IPS DF 4.7 (cell line): Measurements from ENCODE around the gene ZBTB20.
"Not testable (repeated sequence)": the region's sequence is repeated elsewhere in the genome, so short reads cannot be mapped to it uniquely, and the experiment has no call there.

Experiments used
- DNase-seq: peaks from one replicate; pipeline ENCODE4 v3.0.0-alpha.2; 2013; ENCODE audit warnings: low spot score; ENCODE audit errors: extremely low read depth

The ZBTB20 gene

GRCh38 chr3:114679773-114680172 lies 467.3 kb downstream of the ZBTB20 start:
- DNase-seq: not testable (repeated sequence)

DNA sequence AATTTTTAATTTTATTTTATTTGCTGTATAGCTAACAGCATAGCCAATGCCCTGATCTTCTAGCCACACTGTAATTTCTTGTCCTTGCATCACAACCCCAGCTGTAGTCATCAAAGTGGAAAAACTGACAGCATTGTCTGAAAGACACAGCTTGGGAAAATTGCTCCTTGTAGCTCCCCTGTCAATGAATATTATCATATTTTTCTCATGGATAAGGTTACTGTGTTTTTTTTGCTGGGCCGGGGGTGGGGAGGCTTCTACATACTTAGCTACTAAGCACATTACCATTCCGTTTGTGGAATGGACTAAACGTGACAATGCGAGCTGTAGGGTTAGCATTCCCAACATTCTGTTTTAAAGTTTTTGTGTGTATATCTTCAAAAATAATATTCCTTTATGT lies 472.0 kb downstream of the ZBTB20 start:
- DNase-seq: no peak

DNA sequence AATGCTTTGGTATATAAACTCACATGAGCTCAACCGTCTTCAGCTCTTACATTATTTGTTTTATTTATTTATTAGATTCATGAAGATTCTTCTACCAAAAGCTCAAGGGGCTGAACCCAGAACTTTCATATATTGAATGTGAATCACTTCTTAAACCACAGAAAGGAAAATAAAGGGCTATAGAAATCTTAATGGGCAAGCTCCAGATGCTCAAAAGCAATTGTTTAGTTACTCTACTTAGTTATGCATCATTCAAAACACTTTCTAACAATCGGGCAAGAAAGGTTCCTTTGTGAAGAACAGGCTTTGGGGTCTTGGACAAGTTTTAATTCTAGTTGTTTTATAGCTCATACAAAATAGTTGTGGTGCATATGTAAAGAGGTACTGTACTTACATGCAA lies 473.1 kb downstream of the ZBTB20 start:
- no peak for DNase-seq

DNA sequence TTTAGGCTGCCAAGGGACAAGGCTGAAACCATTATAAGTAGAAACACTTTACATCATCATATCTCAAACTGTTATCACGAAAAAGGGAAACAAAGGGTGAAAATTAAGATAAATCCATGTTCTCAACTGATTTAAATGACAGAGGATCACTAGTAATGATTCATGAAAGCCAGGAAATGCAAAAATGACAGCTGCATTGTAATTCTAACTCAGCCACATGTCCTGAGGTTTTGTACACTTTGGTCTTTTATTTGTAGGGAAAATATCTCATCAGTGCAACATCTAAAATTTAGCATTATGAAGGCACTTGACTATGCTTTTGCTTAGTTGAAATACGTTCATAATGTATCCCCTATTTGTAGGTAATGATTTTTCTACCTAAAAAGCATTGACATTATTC lies 473.6 kb downstream of the ZBTB20 start:
- no peak for DNase-seq

- DNase-seq: no peak
Observed at GRCh38 chr3:114672692-114673447, 474.2 kb downstream of the ZBTB20 start.

DNA sequence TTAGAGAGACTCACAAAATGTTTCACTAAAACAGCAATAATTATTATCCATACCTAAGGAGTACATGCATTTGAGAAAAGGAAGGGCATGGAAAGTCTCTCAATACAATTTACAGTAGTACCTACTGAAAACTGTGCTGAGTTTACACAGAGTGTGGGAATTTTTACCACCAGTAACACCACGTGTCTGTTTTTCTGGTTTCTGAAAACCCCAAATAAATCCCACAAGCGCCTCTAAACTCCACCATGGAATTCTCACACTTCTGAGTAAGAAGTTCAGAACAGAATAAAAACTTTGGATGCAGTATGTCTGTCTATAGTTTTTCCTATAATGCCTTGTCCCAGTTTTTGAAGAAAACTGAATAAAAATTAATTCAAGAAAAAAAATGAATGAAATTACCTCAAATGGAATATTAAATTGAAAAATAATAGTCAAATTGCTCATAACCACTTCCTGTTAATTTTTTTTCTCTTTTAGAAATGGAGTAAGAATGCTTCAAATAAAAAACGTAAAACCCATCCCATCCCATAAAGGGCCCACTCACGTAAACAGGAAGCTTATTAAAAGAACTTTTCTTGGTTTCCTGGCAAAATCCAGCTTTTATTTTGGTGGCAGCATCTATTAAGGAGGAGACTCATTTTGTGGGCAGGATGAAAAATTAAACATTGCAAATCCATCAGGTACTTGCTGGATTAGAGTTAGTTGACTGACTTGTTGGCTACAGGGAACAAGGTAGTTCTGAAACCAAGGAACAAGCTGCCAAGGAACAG lies 475.2 kb downstream of the ZBTB20 start:
- no peak for DNase-seq

DNA sequence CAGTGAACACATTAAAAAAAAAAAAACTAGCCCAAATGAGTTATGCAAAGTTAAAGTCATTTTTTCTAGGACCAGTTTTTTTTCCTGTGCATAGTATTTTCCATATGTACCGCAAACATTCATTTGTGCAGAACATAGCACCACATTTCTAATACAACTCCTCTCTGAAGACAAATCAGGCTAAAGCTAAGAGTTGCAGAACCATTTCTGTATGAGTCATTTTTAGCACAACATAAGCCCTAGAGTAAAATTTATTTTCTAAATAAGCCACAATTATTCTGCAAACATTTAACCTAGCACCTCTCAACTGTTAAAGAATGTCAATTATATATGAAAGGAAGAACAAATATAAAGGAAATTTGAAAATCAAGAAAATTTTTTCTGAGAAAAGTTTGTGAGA lies 477.5 kb downstream of the ZBTB20 start:
- DNase-seq: no peak

DNA sequence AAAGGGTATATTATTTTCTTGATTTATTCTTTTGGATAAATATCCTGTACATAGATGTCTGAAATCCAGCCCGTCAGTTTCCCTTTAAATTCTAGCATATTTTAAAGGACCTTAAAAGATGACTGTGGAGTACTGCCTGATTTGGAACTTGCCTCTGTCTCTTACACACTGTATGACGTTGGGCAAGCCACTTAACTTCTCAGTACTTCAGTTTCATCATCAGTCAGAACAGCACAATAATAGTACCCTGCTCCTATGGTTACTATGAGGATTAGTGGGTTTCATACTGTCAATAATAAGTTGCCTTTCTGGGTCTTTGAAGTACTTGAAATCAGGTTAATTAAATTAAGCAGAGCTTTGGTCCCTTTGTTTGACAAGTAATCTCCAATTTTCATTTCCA lies 479.0 kb downstream of the ZBTB20 start:
- no peak for DNase-seq

GRCh38 chr3:114666623-114667022 lies 480.5 kb downstream of the ZBTB20 start:
- no peak for DNase-seq

GRCh38 chr3:114664006-114664405 lies 483.1 kb downstream of the ZBTB20 start:
- DNase-seq: no peak

DNA sequence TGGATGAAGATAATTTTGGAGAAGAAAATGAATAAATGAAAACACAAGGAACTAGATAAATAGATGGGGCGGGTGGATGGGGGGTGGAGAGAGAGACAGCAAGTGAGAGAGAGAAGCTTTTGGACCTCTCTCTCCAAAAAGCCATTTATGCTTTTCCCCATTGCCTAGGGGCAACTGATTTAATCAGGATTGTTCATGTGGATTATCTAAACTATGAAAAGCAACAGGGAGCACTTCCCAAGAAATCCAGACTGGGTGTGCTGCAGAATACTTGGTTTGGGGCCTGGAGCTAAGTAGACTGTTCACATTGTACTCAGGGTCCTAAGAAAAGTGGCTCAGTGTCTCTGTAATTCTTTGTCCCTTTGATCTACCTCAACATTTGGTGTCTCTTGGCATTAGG lies 486.3 kb downstream of the ZBTB20 start:
- no peak for DNase-seq

- no peak for DNase-seq
Observed at GRCh38 chr3:114660124-114660523, 487.0 kb downstream of the ZBTB20 start.

DNA sequence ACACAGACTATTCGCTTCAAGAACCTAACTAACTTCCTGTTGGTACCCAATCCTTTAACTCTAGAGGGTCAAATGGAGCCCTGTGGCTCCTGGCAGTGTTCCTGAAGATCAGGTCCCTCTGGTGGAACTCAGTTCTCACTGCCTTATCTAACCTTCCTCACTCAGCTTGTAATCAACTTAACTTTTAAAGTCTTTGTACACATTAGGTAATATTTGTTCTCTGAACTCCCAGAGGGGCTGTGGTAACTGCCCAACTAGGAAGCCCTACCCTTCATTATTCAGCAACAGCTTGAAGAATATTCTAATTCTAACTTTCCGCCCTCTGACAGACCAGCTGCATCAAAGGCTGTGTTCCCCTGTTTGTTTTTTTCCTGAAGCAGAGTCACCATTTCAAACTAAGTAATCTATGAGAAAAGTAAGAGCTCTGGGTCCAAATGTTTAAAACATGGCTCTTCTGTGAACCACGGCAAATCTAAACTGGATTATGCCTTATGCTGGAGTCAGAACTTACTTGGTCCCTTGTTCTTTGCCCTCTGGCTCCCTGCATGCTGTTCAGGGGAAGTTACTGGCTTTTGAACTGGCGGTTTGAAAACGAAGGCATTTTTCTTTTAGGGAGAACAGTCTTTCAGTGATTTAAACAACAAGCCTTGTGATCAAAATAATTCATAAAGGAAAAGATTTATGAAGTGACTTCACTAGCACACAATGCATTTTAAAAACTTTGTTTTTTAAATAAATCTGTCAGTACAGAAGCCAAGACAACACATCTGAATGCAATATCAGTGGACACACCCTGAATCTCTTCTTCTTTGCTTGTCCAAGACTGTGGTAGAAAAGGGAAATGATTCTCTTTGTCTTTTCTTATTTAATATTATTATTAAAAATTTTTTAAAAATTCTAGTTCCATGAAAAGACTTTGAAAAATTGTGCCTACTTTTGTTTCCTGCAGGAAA lies 487.7 kb downstream of the ZBTB20 start:
- DNase-seq: no peak

DNA sequence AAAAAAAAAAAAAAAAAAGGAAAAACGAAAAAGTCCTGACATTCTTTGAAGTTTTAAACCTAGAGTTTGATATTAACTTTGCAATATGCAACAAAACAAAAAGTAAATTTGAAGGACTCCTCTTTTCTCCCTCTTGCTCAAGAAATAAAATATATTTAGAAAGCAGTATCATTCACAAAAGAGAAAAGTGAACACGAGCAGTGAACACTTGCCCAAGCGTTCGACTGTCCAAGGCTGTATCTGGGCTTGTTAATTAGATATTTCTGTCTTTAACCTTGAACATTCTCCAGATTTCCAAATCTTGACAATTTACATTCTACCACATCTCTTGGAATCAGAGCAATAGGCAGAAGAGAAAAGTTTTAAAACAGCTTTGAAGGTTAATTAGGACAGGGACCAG lies 495.5 kb downstream of the ZBTB20 start:
- no peak for DNase-seq

- DNase-seq: no peak
Observed at GRCh38 chr3:114650808-114651207, 496.3 kb downstream of the ZBTB20 start.

DNA sequence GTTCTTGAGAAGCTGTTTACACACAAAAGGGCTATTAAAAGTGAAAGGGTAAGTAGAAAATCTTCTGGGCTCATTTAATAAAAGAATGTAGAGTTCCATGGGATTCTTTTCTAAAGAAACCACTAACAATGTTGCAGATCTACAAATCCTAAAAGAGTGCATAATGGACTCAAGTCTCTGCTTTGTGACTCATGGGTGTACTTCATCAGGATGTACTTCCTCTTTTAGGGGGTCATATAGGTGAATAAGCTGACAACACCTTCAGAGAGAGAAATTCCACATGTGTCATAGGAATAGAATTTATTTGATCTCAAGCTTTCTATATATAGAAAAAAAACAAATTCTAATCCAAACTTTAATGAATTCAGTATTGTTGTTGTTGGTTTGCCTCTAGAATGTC lies 497.8 kb downstream of the ZBTB20 start:
- DNase-seq: no peak

DNA sequence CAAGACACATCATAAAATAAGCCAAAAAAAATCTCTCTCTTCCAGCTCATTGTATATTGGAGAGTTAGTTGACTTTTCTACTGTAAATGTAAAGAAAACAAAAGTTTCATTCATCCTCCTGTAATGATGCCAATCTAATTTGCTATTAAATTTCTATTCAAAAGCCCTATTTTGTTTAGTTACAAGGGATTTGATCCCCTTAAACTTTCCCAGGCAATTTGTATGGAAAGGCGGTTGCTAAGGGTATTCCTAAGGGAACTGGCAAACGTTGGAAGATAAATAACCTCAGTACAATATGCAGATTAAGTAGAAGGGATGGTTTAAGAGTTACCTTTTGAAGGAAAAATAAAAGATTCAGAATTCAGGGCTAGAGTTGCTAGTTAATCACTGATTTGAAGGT lies 500.6 kb downstream of the ZBTB20 start:
- no peak for DNase-seq

DNA sequence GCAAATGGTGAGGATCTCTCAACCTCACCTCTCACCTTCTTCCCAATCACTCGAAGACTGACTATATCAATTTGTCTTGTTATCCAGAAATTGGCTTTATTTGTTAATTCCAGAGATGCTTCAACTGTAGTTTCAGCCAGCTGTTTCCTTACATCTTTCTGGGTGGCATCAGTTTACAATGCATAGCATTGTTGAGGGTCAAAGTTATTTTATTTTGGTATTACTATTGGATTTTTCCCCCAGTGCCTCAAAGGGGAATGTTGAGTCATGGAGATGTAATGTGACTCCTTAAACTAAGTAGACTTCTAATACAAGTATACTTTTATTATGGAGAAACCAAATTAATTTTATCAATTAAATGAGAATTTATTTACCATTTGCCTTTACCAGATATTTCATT lies 501.7 kb downstream of the ZBTB20 start:
- DNase-seq: no peak

GRCh38 chr3:114644367-114644766 lies 502.7 kb downstream of the ZBTB20 start:
- DNase-seq: no peak

- no peak for DNase-seq
Observed at GRCh38 chr3:114642951-114643741, 503.9 kb downstream of the ZBTB20 start.

GRCh38 chr3:114640126-114640525 lies 507.0 kb downstream of the ZBTB20 start:
- no peak for DNase-seq
